Measurements from ENCODE around the gene SPAG16. TPM values are rescaled to one million over a fixed set of nuclear protein-coding genes. Genes with fewer than 3 reads are reported as not detected.

Gene SPAG16
- total RNA-seq, 1 donor from 2014 or later: 18.7 TPM

GRCh38 chr2:213914510-213914909, 630.2 kb downstream of the SPAG16 start:
- no peak for TF ChIP-seq CTCF (IDR thresholded peaks at IDR 0.05)
- Mint-ChIP-seq H3K4me1 (ENCODE audit: low read depth) (no peaks in the 10 kb centered on the region), H3K36me3 (ENCODE audit: low read depth) (peaks cover 11% of the 10 kb centered on the region), H3K9me3 (ENCODE audit: low read depth) (peaks cover 36% of the 10 kb centered on the region), H3K27me3 (ENCODE audit: low read depth) (no peaks in the 10 kb centered on the region), H3K4me3 (ENCODE audit: unreplicated experiment) (no peak overlapping the region), H3K27ac (ENCODE audit: unreplicated experiment) (no peak overlapping the region)
- DNase-seq (ENCODE audit: low spot score): no peak

GRCh38 chr2:213920014-213920413, 635.8 kb downstream of the SPAG16 start:
- Mint-ChIP-seq H3K9me3 (ENCODE audit: low read depth) (peaks cover 64% of the 10 kb centered on the region), H3K27me3 (ENCODE audit: low read depth) (no peaks in the 10 kb centered on the region), H3K4me1 (ENCODE audit: low read depth) (no peaks in the 10 kb centered on the region), H3K27ac (ENCODE audit: unreplicated experiment) (no peak overlapping the region), H3K4me3 (ENCODE audit: unreplicated experiment) (no peak overlapping the region), H3K36me3 (ENCODE audit: low read depth) (peaks cover 20% of the 10 kb centered on the region)
- TF ChIP-seq CTCF (IDR thresholded peaks at IDR 0.05): no peak
- DNase-seq (ENCODE audit: low spot score): no peak

GRCh38 chr2:213923543-213923942, 639.3 kb downstream of the SPAG16 start:
- no peaks in the 10 kb centered on the region for H3K4me1 Mint-ChIP-seq (ENCODE audit: low read depth)
- peaks cover 38% of the 10 kb centered on the region for H3K9me3 Mint-ChIP-seq (ENCODE audit: low read depth)
- no peaks in the 10 kb centered on the region for H3K27me3 Mint-ChIP-seq (ENCODE audit: low read depth)
- no peak overlapping the region for H3K27ac Mint-ChIP-seq (ENCODE audit: unreplicated experiment)
- TF ChIP-seq CTCF (IDR thresholded peaks at IDR 0.05): no peak
- H3K36me3 Mint-ChIP-seq (ENCODE audit: low read depth): peaks cover 13% of the 10 kb centered on the region
- DNase-seq (ENCODE audit: low spot score): peak; percentile 29
- no peak overlapping the region for H3K4me3 Mint-ChIP-seq (ENCODE audit: unreplicated experiment)

- H3K4me3 Mint-ChIP-seq (ENCODE audit: unreplicated experiment): no peak overlapping the region
- no peaks in the 10 kb centered on the region for H3K36me3 Mint-ChIP-seq (ENCODE audit: low read depth)
- no peaks in the 10 kb centered on the region for H3K4me1 Mint-ChIP-seq (ENCODE audit: low read depth)
- no peak overlapping the region for H3K27ac Mint-ChIP-seq (ENCODE audit: unreplicated experiment)
- TF ChIP-seq CTCF (IDR thresholded peaks at IDR 0.05): peak; percentile 69
- H3K27me3 Mint-ChIP-seq (ENCODE audit: low read depth): no peaks in the 10 kb centered on the region
- DNase-seq (ENCODE audit: low spot score): no peak
- H3K9me3 Mint-ChIP-seq (ENCODE audit: low read depth): peaks cover 6% of the 10 kb centered on the region
These were observed 650.3 kb downstream of the SPAG16 start for GRCh38 chr2:213934560-213934959.

- no peak for TF ChIP-seq CTCF (IDR thresholded peaks at IDR 0.05)
- H3K4me3 Mint-ChIP-seq (ENCODE audit: unreplicated experiment): no peak overlapping the region
- no peak overlapping the region for H3K27ac Mint-ChIP-seq (ENCODE audit: unreplicated experiment)
- H3K4me1 Mint-ChIP-seq (ENCODE audit: low read depth): no peaks in the 10 kb centered on the region
- H3K27me3 Mint-ChIP-seq (ENCODE audit: low read depth): no peaks in the 10 kb centered on the region
- H3K36me3 Mint-ChIP-seq (ENCODE audit: low read depth): peaks cover 2% of the 10 kb centered on the region
- DNase-seq (ENCODE audit: low spot score): no peak
- H3K9me3 Mint-ChIP-seq (ENCODE audit: low read depth): no peaks in the 10 kb centered on the region
These were observed 673.8 kb downstream of the SPAG16 start for GRCh38 chr2:213958086-213958485.
